ENCODE data around the gene THEM4.

DNA sequence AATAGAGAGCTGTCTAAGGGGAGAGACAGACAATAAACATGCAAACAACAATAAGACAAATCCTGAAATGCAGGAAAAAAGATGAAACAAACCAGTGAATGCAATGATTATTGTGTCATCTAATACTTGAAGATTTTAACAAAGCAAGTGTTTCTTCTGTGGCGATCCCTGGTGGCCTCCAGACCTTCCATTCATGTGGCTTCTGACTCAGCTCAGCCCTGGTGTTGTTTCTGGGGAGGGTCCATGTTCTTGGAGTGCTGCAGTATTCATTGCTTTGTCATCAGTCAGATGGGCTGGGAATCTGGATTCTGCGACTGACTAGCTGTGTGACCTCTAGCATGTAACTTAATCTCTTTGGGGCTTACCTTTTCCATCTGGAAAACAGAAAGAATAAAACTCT is 68.2 kb downstream of the THEM4 start:
- TF ChIP-seq, protein P1, sequence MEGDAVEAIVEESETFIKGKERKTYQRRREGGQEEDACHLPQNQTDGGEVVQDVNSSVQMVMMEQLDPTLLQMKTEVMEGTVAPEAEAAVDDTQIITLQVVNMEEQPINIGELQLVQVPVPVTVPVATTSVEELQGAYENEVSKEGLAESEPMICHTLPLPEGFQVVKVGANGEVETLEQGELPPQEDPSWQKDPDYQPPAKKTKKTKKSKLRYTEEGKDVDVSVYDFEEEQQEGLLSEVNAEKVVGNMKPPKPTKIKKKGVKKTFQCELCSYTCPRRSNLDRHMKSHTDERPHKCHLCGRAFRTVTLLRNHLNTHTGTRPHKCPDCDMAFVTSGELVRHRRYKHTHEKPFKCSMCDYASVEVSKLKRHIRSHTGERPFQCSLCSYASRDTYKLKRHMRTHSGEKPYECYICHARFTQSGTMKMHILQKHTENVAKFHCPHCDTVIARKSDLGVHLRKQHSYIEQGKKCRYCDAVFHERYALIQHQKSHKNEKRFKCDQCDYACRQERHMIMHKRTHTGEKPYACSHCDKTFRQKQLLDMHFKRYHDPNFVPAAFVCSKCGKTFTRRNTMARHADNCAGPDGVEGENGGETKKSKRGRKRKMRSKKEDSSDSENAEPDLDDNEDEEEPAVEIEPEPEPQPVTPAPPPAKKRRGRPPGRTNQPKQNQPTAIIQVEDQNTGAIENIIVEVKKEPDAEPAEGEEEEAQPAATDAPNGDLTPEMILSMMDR (conservative IDR thresholded peaks at IDR 0.05; ENCODE audit: low read depth, low read length), result no peak
- no peak for TF ChIP-seq EZH2 (IDR thresholded peaks at IDR 0.05; ENCODE audit: borderline replicate concordance, low read depth, low read length, poor library complexity, severe bottlenecking)

Measured in A673 (cell line).